ENCODE data around the gene PACRG.

DNA sequence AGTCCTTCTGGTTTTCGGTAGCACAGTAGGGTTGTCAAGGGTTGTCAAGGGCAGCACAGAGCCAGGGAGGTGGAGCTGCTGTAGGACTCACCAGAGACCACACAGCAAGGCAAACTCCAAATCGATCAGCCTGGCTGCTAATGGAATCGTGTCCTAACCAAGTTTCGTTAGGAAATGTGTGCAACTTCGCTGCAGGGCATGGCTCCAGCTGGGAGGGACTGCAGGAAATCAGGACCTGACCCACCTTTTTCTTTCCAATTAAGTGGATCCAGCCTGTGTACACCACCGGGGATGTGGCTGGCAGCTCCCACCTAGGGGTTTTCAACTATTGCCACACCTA lies 435.1 kb downstream of the PACRG start:
- TF ChIP-seq, protein P1, sequence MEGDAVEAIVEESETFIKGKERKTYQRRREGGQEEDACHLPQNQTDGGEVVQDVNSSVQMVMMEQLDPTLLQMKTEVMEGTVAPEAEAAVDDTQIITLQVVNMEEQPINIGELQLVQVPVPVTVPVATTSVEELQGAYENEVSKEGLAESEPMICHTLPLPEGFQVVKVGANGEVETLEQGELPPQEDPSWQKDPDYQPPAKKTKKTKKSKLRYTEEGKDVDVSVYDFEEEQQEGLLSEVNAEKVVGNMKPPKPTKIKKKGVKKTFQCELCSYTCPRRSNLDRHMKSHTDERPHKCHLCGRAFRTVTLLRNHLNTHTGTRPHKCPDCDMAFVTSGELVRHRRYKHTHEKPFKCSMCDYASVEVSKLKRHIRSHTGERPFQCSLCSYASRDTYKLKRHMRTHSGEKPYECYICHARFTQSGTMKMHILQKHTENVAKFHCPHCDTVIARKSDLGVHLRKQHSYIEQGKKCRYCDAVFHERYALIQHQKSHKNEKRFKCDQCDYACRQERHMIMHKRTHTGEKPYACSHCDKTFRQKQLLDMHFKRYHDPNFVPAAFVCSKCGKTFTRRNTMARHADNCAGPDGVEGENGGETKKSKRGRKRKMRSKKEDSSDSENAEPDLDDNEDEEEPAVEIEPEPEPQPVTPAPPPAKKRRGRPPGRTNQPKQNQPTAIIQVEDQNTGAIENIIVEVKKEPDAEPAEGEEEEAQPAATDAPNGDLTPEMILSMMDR (IDR thresholded peaks at IDR 0.05), result no peak
- TF ChIP-seq POLR2A (IDR thresholded peaks at IDR 0.05) (no peak), EP300 (IDR thresholded peaks at IDR 0.05) (no peak), POLR2AphosphoS5 (IDR thresholded peaks at IDR 0.05) (no peak)

All from stomach (tissue), 4 donors.